ENCODE measurements around the gene BRWD1. TPM values are rescaled to one million over a fixed set of nuclear protein-coding genes. Genes with fewer than 3 reads are reported as not detected.
A peak's percentile ranks its signal among the peaks of the same experiment; 100 is the strongest.

BRWD1 gene
- total and polyA plus RNA-seq, 12 donors, result 11.1 to 81.1 (median 37.6) TPM

DNA sequence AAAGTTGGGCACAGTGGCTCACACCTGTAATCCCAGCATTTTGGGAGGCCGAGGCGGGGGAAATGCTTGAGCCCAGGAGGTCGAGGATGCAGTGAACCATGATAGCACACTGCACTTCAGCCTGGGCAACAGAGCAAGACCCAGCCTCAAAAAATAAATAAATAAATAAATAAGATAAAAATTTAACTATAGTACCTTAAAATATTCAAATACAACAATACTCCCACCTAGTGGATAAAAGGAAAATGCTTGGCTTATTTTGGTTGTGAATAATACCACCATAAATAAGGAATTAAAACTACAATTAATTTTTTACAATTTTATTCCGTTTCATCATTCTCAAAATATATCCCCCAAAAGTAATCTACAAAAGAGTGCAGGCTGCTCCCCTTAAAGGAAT is 138.3 kb downstream of the BRWD1 start:
- H3K4me3 ChIP-seq, result no peak overlapping the region
- TF ChIP-seq POLR2A (IDR thresholded peaks at IDR 0.05), result no peak
- TF ChIP-seq, protein P1, sequence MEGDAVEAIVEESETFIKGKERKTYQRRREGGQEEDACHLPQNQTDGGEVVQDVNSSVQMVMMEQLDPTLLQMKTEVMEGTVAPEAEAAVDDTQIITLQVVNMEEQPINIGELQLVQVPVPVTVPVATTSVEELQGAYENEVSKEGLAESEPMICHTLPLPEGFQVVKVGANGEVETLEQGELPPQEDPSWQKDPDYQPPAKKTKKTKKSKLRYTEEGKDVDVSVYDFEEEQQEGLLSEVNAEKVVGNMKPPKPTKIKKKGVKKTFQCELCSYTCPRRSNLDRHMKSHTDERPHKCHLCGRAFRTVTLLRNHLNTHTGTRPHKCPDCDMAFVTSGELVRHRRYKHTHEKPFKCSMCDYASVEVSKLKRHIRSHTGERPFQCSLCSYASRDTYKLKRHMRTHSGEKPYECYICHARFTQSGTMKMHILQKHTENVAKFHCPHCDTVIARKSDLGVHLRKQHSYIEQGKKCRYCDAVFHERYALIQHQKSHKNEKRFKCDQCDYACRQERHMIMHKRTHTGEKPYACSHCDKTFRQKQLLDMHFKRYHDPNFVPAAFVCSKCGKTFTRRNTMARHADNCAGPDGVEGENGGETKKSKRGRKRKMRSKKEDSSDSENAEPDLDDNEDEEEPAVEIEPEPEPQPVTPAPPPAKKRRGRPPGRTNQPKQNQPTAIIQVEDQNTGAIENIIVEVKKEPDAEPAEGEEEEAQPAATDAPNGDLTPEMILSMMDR (IDR thresholded peaks at IDR 0.05), result peak in 5 of 6 experiments; percentile 15 to 58 (median 39)
- no peaks in the 10 kb centered on the region for H3K4me1 ChIP-seq (replicated peaks in 1 of 2)
- DNase-seq, result no peak
- H3K27me3 ChIP-seq, result no peaks in the 10 kb centered on the region
- H3K36me3 ChIP-seq (replicated peaks in 1 of 2), result peaks cover 0 to 10% of the 10 kb centered on the region in 2 donors
- intact Hi-C loops (cut with DNase I), result no loop called here
- 80 to 90% (median 86%) methylated on average over 4 of the region's 4 CpGs for WGBS, 4 donors
- no peak overlapping the region for H3K27ac ChIP-seq
- no peaks in the 10 kb centered on the region for H3K9me3 ChIP-seq (replicated peaks in 1 of 3)

DNA sequence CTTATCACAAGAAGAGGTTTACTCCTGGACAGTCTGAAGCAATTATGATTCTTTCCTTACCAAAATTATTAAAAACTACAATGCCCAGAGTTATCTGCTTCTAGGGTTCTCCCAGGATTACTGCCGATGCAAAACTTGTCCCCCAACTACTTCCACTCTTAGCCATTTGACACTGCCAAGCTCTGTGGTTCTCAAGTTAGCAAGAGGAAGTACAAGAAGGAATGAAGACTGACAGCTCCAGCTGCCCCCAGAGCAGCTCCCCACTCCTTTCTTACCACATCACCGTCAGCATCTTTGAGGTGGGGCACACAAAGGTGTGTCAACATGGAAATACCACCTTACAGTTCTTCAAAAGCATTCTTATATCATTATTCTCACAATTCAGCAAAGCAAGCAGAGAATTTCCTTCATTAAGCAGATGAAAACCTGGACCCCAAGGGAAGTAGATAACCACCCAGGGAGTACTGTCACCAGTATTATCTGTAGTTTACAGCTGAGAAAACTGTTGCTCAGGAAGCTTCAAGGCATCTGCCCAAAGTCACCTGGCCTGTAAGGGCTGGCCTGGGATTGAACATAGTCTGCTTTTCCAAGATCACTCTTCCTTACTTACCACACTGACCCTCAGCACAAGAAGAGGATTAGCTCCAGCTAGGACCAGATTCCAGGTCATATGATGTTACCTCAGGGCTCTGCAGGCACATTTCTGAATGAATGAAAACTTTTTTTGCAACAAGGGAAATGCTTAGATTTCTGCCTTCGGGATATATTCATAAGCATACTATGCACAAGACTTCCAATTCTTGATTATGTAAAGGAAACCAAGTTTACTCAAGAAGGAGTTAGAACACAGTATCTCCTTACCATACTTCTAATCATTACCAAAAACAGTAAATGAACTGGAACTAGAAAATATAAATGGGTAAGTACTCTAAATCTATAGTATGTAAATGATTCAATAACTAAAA is 139.4 kb downstream of the BRWD1 start:
- H3K27me3 ChIP-seq, result no peaks in the 10 kb centered on the region
- TF ChIP-seq, protein P1 (IDR thresholded peaks at IDR 0.05), result no peak
- no peak for TF ChIP-seq POLR2A (IDR thresholded peaks at IDR 0.05)
- H3K9me3 ChIP-seq (replicated peaks in 1 of 3), result no peaks in the 10 kb centered on the region
- DNase-seq, result no peak
- intact Hi-C loops (cut with DNase I), result loop anchor here in 1 of 2 donors (5.0 kb wide), 1 partner anchor 252 kb away; no protein-coding TSS in a partner anchor
- no peaks in the 10 kb centered on the region for H3K4me1 ChIP-seq (replicated peaks in 1 of 2)
- 79 to 84% (median 83%) methylated on average over 3 of the region's 3 CpGs for WGBS, 4 donors
- no peak overlapping the region for H3K27ac ChIP-seq
- peaks cover 0 to 10% of the 10 kb centered on the region in 2 donors for H3K36me3 ChIP-seq (replicated peaks in 1 of 2)
- H3K4me3 ChIP-seq, result no peak overlapping the region

DNA sequence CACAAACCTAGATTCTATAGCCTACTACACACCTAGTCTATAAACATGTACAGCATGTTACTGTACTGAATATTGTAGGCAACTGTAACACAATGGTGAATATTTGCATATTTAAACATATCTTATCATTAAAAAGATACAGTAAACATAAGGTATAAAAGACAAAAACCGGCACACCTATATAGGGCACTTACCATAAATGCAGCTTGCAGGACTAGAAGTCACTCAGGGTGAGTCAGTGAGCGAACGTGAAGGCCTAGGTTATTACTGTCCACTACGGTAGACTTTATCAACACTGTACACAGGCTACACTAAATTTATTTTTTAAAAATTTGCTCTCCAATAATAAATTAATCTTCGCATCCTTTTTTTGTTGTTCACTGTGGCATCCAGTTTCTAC is 143.5 kb downstream of the BRWD1 start:
- Histone ChIP-seq H3K27ac (no peak overlapping the region), H3K27me3 (no peaks in the 10 kb centered on the region), H3K36me3 (replicated peaks in 1 of 2) (peaks cover 0 to 10% of the 10 kb centered on the region in 2 donors), H3K4me1 (replicated peaks in 1 of 2) (no peaks in the 10 kb centered on the region), H3K9me3 (replicated peaks in 1 of 3) (no peaks in the 10 kb centered on the region), H3K4me3 (no peak overlapping the region)
- DNase-seq, result no peak
- intact Hi-C loops (cut with DNase I), result loop anchor here in 1 of 2 donors (5.0 kb wide), 1 partner anchor 248 kb away; no protein-coding TSS in a partner anchor
- TF ChIP-seq POLR2A (IDR thresholded peaks at IDR 0.05), result no peak
- TF ChIP-seq, protein P1 (IDR thresholded peaks at IDR 0.05), result no peak
- WGBS, 4 donors, result 96 to 98% (median 98%) methylated on average over 5 of the region's 5 CpGs

DNA sequence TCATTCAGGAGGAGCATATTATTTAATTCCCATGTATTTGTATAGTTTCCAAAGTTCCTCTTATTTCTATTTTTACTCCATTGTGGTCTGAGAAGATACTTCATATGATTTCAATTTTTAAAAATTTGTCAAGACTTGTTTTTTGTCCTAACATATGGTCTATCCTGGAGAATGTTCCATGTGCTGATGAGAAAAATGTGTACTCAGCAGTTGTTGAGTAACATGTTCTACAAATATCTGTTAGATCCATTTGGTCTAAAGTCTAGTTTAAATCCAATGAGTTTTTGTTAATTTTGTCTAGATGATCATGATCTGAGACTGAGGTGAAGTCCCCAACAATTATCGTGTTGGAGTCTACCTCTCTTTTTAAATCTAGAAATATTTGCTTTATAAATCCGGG is 144.6 kb downstream of the BRWD1 start:
- Histone ChIP-seq H3K27ac (no peak overlapping the region), H3K4me1 (replicated peaks in 1 of 2) (no peaks in the 10 kb centered on the region), H3K36me3 (replicated peaks in 1 of 2) (peaks cover 0 to 7% of the 10 kb centered on the region in 2 donors), H3K9me3 (replicated peaks in 1 of 3) (no peaks in the 10 kb centered on the region), H3K4me3 (no peak overlapping the region), H3K27me3 (no peaks in the 10 kb centered on the region)
- 90 to 98% (median 94%) methylated on average over 2 of the region's 2 CpGs for WGBS, 4 donors
- DNase-seq, result no peak
- TF ChIP-seq, protein P1 (IDR thresholded peaks at IDR 0.05), result no peak
- no peak for TF ChIP-seq POLR2A (IDR thresholded peaks at IDR 0.05)
- intact Hi-C loops (cut with DNase I), result no loop called here
